K562 (cell line): ENCODE measurements around the gene EXT2. TPM values are rescaled to one million over a fixed set of nuclear protein-coding genes. Genes with fewer than 3 reads are reported as not detected.

ENCODE experiments used
- ATAC-seq: fragments of 200-7000 bp; cut with Tn5 transposase; 3 replicates; pipeline ENCODE4 v1.9.1; 2020; ENCODE audit warnings: moderate library complexity
- BruUV-seq: library from RNA; stranded (reverse); fragments of 400-500 nt; replicated peaks from 2 replicates; lab custom pipeline; 2021; lab: Mats Ljungman, UMichigan
- CTCF ChIA-PET: fragments of 300-600 bp; formaldehyde crosslinking; extraction: SDS; loops from one replicate; lab custom pipeline; 2021; ENCODE audit warnings: low intra/inter-chr PET ratio; lab: Yijun Ruan, JAX
- POLR2A ChIA-PET: fragments of 300-600, 350-650 bp; sonication (Branson Sonifier 250); formaldehyde crosslinking; extraction: SDS; loops from one replicate; lab custom pipeline; 2021; ENCODE audit warnings: antibody characterized with exemption, inconsistent platforms; lab: Yijun Ruan, JAX
- DNase-seq, 4 experiments: peaks; one replicate each; pipeline versions ENCODE4 v3.0.0 to v3.0.0-alpha.2; 2011 to 2018; ENCODE audit warnings: low spot score in 3 of 4, mixed read lengths in 3 of 4; ENCODE audit errors: extremely low read depth in 1 of 4
- FAIRE-seq: peaks from 2 replicates; lab custom pipeline; 2011; peaks lifted over from hg19 to GRCh38; lab: Jason Lieb, UNC
- H2AFZ ChIP-seq: 2 replicates; pipeline ENCODE4 v1.6.0; 2011; ENCODE audit warnings: low read depth, low read length, control low read depth, inconsistent platforms
- H3K27ac ChIP-seq: fragments of 200-600 bp; 3 replicates; pipeline ENCODE4 v1.8.0; 2011; ENCODE audit warnings: low read depth, mild to moderate bottlenecking, control low read depth, inconsistent platforms, low read length, moderate library complexity, mixed read lengths; ENCODE audit errors: extremely low read depth
- H3K27me3 ChIP-seq, 2 experiments: fragments of 300-600 bp in 1 of 2; 2 replicates in 1 of 2; 3 replicates in 1 of 2; pipeline versions ENCODE4 v1.6.0 to v1.8.0; 2011; ENCODE audit warnings: inconsistent platforms in 2 of 2, low read length in 2 of 2, mild to moderate bottlenecking in 1 of 2, mixed read lengths in 1 of 2, moderate library complexity in 1 of 2; ENCODE audit not compliant: control insufficient read depth in 2 of 2, insufficient read depth in 2 of 2
- H3K36me3 ChIP-seq: fragments of 300-600 bp; 3 replicates; pipeline ENCODE4 v1.8.0; 2011; ENCODE audit warnings: mild to moderate bottlenecking, low read length, inconsistent platforms; ENCODE audit not compliant: control insufficient read depth, insufficient read depth
- H3K4me1 ChIP-seq, 2 experiments: fragments of 200-600 bp in 1 of 2; replicated peaks in 1 of 2; 2 replicates in 1 of 2; 3 replicates in 1 of 2; pipeline versions ENCODE4 v1.5.1 to v1.8.0; 2011; ENCODE audit warnings: inconsistent platforms in 2 of 2, low read length in 2 of 2, mild to moderate bottlenecking in 1 of 2, mixed read lengths in 1 of 2, moderate library complexity in 1 of 2; ENCODE audit not compliant: control insufficient read depth in 2 of 2, insufficient read depth in 2 of 2
- H3K4me2 ChIP-seq: 2 replicates; pipeline ENCODE4 v1.6.1; 2011; ENCODE audit warnings: low read length, control low read depth, inconsistent platforms, mixed read lengths; ENCODE audit not compliant: insufficient read depth
- H3K4me3 ChIP-seq: fragments of 200-600 bp; sonication (generic), shearing (Covaris generic); 2 replicates; pipeline ENCODE4 v1.5.1; 2016; ENCODE audit warnings: control low read depth, inconsistent platforms
- H3K79me2 ChIP-seq: fragments of 200-600 bp; 3 replicates; pipeline ENCODE4 v1.8.0; 2011; ENCODE audit warnings: low read length, inconsistent platforms; ENCODE audit not compliant: control insufficient read depth, insufficient read depth
- H3K9ac ChIP-seq, 2 experiments: 2 replicates each; pipeline versions ENCODE4 v1.6.0 to v1.6.1; 2011; ENCODE audit warnings: low read depth in 2 of 2, low read length in 2 of 2, control low read depth in 1 of 2, inconsistent platforms in 1 of 2, mild to moderate bottlenecking in 1 of 2, mixed read lengths in 1 of 2; ENCODE audit not compliant: insufficient read depth in 1 of 2
- H3K9me1 ChIP-seq: one replicate; pipeline ENCODE4 v1.6.0; 2011; ENCODE audit warnings: inconsistent platforms, mild to moderate bottlenecking, low read length, moderate library complexity; ENCODE audit not compliant: control insufficient read depth, insufficient read depth
- H3K9me3 ChIP-seq: replicated peaks from 2 replicates; pipeline ENCODE4 v1.5.1; 2011; ENCODE audit warnings: low read depth, low read length, inconsistent platforms; ENCODE audit not compliant: control insufficient read depth, insufficient read depth
- H4K20me1 ChIP-seq: replicated peaks from 2 replicates; pipeline ENCODE4 v1.6.1; 2011; ENCODE audit warnings: low read length, inconsistent platforms, mixed read lengths; ENCODE audit not compliant: control insufficient read depth, insufficient read depth
- GATAD2A ChIP-seq: fragments of 450-650 bp; IDR thresholded peaks from 2 replicates; pipeline ENCODE4 v1.6.1; 2017
- NFYB ChIP-seq: IDR thresholded peaks from 2 replicates; pipeline ENCODE4 v1.6.1; 2011; ENCODE audit warnings: mild to moderate bottlenecking, moderate library complexity; ENCODE audit not compliant: insufficient read length; ENCODE audit errors: extremely low read depth
- PCBP2 ChIP-seq: fragments of 200-400 bp; formaldehyde crosslinking; IDR thresholded peaks from 2 replicates; pipeline ENCODE4 v1.6.1; 2018; ENCODE audit warnings: low read length, low read depth, mild to moderate bottlenecking, moderate library complexity; ENCODE audit not compliant: poor library complexity, severe bottlenecking
- RBM34 ChIP-seq: fragments of 200-400 bp; formaldehyde crosslinking; IDR thresholded peaks from 2 replicates; pipeline ENCODE4 v1.6.1; 2018; ENCODE audit warnings: low read length, borderline replicate concordance; ENCODE audit not compliant: insufficient read depth
- SUPT5H ChIP-seq: fragments of 450-650 bp; IDR thresholded peaks from 2 replicates; pipeline ENCODE4 v1.6.1; 2016
- ZNF24 ChIP-seq: fragments of 450-650 bp; IDR thresholded peaks from 2 replicates; pipeline ENCODE4 v1.6.1; 2016
- ZSCAN29 ChIP-seq: fragments of 450-650 bp; IDR thresholded peaks from 2 replicates; pipeline ENCODE4 v1.6.1; 2017
- WGBS: fragments of 100-300 bp; shearing (Covaris generic); methylation state at CpG from one replicate; pipeline ENCODE4 v1.1.6; 2016; ENCODE audit warnings: low coverage, mixed read lengths; ENCODE audit not compliant: insufficient coverage; ENCODE audit errors: missing lambda C conversion rate; 5-methylcytosine and 5-hydroxymethylcytosine counted together
- in situ Hi-C: fragments of 300-500 bp; cut with MboI; formaldehyde crosslinking; loops from 4 replicates; pipeline ENCODE4 v1.15.0; 2018; ENCODE audit warnings: inconsistent platforms, mixed read lengths
- intact Hi-C: fragments of 100-400 bp; cut with micrococcal nuclease; formaldehyde crosslinking; loops from 2 replicates; pipeline ENCODE4 v1.14.2; 2022
- polyA plus RNA-seq, 8 experiments: library from polyadenylated mRNA; depleted of rRNA in 4 of 8; stranded (reverse) in 5 of 8; unstranded in 3 of 8; fragments of >200 nt; fragmentation: Nextera tagmentation in 2 of 8; fragmentation: Illumina TruSeq in 1 of 8; extraction: Ambion mirVana in 2 of 8; extraction: Trizol in 1 of 8; gene quantifications; 2 replicates each; pipeline versions ENCODE4 v1.2.1 to v1.2.3, GENCODE V29; 2011 to 2014; ENCODE audit warnings: inconsistent platforms in 1 of 8, missing spikeins in 1 of 8
- total RNA-seq, 7 experiments: library from RNA; depleted of rRNA in 6 of 7; stranded (reverse); fragments of >200 nt in 6 of 7; fragmentation: Illumina TruSeq in 2 of 7; extraction: Trizol in 2 of 7; gene quantifications; 2 replicates each; pipeline versions ENCODE4 v1.2.1 to v1.2.3, GENCODE V29; 2011 to 2021; ENCODE audit warnings: low replicate concordance in 1 of 7
- TF ChIP-seq, protein P1 (sequence below): fragments of 150-350 bp; IDR thresholded peaks from 2 replicates; pipeline ENCODE4 v1.6.1; 2014; ENCODE audit warnings: low read depth, mild to moderate bottlenecking, low read length, borderline replicate concordance
- TF ChIP-seq, protein P2 (sequence below): IDR thresholded peaks from 2 replicates; pipeline ENCODE4 v1.6.1; 2011; ENCODE audit warnings: borderline replicate concordance, low read depth, mild to moderate bottlenecking, moderate library complexity, low read length; ENCODE audit not compliant: insufficient read depth, poor library complexity, severe bottlenecking

The EXT2 gene
- total and polyA plus RNA-seq, 9 of the 15 experiments (the other 6 are each of a cell fraction or from before 2014, with no cell fraction given) = 7.5 to 52.1 (median 38.1) TPM

DNA sequence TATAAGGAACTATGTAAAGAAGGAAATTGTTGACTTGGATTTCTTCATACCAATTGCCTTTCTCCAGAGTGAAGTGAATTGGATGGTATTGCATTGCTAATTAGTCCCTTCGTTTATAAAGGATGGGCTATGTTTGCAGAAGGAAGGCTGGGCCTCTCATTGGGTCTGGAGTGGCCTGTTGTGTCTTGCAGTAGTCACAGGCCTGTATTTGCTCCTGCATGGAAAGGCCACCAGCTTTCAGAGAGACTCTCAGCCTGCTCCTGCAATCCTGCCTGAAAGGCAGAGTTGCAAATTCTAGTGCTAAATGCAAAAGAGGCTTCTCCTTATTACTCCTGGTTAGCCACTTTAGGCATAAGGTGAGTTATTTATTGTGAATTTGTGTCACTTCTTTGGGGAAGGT lies 103.8 kb downstream of the EXT2 start:
- 38% methylated on average over 1 of the region's 1 CpG for WGBS
- Histone ChIP-seq H3K9me3 (no peaks in the 10 kb centered on the region), H3K79me2 (no peaks in the 10 kb centered on the region), H3K9me1 (no peaks in the 10 kb centered on the region), H3K4me1 (no peaks in the 10 kb centered on the region), H3K27ac (no peak overlapping the region), H3K27me3 (no peaks in the 10 kb centered on the region), H2AFZ (no peak overlapping the region), H3K4me2 (no peak overlapping the region), H4K20me1 (no peaks in the 10 kb centered on the region), H3K9ac (no peak overlapping the region), H3K36me3 (peaks cover 9% of the 10 kb centered on the region; the same call in 2 of the 3 replicates), H3K4me3 (no peak overlapping the region)
- ChIA-PET POLR2A (no interaction called here), CTCF (no interaction called here)
- no TSS peak for BruUV-seq
- in situ Hi-C loops = no loop called here
- DNase-seq (no peak), FAIRE-seq (no peak), ATAC-seq (no peak)
- intact Hi-C loops = no loop called here
- TF ChIP-seq GATAD2A = no peak
- TF ChIP-seq RBM34 = no peak
- TF ChIP-seq, protein P1, sequence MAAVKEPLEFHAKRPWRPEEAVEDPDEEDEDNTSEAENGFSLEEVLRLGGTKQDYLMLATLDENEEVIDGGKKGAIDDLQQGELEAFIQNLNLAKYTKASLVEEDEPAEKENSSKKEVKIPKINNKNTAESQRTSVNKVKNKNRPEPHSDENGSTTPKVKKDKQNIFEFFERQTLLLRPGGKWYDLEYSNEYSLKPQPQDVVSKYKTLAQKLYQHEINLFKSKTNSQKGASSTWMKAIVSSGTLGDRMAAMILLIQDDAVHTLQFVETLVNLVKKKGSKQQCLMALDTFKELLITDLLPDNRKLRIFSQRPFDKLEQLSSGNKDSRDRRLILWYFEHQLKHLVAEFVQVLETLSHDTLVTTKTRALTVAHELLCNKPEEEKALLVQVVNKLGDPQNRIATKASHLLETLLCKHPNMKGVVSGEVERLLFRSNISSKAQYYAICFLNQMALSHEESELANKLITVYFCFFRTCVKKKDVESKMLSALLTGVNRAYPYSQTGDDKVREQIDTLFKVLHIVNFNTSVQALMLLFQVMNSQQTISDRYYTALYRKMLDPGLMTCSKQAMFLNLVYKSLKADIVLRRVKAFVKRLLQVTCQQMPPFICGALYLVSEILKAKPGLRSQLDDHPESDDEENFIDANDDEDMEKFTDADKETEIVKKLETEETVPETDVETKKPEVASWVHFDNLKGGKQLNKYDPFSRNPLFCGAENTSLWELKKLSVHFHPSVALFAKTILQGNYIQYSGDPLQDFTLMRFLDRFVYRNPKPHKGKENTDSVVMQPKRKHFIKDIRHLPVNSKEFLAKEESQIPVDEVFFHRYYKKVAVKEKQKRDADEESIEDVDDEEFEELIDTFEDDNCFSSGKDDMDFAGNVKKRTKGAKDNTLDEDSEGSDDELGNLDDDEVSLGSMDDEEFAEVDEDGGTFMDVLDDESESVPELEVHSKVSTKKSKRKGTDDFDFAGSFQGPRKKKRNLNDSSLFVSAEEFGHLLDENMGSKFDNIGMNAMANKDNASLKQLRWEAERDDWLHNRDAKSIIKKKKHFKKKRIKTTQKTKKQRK = no peak
- TF ChIP-seq NFYB = no peak
- no peak for TF ChIP-seq ZNF24
- TF ChIP-seq, protein P2, sequence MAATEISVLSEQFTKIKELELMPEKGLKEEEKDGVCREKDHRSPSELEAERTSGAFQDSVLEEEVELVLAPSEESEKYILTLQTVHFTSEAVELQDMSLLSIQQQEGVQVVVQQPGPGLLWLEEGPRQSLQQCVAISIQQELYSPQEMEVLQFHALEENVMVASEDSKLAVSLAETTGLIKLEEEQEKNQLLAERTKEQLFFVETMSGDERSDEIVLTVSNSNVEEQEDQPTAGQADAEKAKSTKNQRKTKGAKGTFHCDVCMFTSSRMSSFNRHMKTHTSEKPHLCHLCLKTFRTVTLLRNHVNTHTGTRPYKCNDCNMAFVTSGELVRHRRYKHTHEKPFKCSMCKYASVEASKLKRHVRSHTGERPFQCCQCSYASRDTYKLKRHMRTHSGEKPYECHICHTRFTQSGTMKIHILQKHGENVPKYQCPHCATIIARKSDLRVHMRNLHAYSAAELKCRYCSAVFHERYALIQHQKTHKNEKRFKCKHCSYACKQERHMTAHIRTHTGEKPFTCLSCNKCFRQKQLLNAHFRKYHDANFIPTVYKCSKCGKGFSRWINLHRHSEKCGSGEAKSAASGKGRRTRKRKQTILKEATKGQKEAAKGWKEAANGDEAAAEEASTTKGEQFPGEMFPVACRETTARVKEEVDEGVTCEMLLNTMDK = no peak
- TF ChIP-seq ZSCAN29 = no peak
- no peak for TF ChIP-seq SUPT5H
- TF ChIP-seq PCBP2 = no peak
